ENCODE data around the gene GDF7.

GDF7 gene

GRCh38 chr2:20625491-20626391 is 41.2 kb upstream of the GDF7 start:
- ATAC-seq (no peak), DNase-seq (no peak)
- Mint-ChIP-seq H3K27ac (peak overlapping the region in 1 of 2 donors; percentile 84), H3K27me3 (no peaks in the 10 kb centered on the region), H3K4me3 (no peak overlapping the region), H3K9me3 (no peaks in the 10 kb centered on the region), H3K4me1 (no peaks in the 10 kb centered on the region)

DNA sequence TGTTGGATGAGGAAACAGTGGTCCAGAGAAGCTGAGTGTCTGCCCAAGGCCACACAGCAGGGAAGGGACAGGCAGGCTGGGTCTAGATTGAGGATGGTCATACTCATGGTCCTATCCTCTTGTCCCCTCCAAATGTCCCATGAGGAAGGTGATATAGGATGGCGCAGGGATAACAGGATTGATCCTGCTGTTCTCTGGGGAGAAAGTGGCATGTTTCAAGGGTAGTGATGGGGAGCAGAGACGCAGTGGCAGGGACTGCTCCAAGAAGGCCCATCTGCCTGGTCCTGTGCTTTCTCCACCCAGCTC is 40.6 kb upstream of the GDF7 start:
- no peaks in the 10 kb centered on the region for H3K9me3 Mint-ChIP-seq
- ATAC-seq (no peak), DNase-seq (no peak)
- H3K27me3 Mint-ChIP-seq, result no peaks in the 10 kb centered on the region
- no peak overlapping the region for H3K4me3 Mint-ChIP-seq
- peak overlapping the region in 1 of 2 donors; percentile 84 for H3K27ac Mint-ChIP-seq
- H3K4me1 Mint-ChIP-seq, result no peaks in the 10 kb centered on the region

DNA sequence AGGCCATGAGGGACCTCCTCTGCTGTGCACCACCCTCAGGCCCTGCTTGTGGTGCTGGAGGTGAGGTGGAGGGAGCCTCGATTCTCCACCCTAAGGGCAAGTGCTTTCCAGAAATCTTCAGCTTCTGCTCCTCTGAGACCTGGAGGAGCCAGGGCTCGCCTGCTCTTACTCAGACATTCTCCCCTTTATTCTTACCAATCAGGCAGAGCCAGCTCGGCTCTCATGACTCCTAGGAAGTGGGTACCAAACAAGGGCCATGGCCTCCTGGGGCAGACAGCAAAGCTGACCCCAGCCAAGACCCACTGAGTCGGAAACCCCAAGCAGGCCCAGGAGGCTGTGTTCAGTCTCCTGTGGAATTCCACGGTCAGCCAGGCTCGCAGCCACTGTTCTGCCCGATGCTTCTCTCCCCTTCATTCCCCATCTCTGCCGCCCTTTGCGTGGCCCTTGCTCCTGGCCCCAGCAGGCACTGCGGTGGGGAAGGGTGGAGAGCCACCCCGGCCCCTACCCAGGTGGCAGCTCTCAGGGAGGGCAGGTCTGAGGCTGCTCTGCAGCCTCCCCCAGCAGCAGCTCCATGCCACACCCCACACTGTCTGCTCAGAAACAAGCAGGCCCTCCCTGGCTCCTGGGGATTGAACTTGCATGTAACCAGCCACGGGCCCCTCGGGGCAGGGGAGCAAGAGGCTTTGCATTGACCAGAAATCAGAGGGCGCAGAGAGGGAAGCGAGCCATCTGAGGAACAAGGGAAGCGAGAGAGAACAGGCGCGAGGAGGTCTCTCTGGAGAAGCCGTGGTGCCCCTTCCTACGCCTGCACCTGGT is 40.0 kb upstream of the GDF7 start:
- Mint-ChIP-seq H3K4me1 (no peaks in the 10 kb centered on the region), H3K4me3 (no peak overlapping the region), H3K27me3 (no peaks in the 10 kb centered on the region), H3K27ac (no peak overlapping the region), H3K9me3 (no peaks in the 10 kb centered on the region)
- DNase-seq (no peak), ATAC-seq (peak; percentile 24)

- no peaks in the 10 kb centered on the region for H3K27me3 Mint-ChIP-seq
- H3K4me3 Mint-ChIP-seq, result no peak overlapping the region
- DNase-seq (no peak), ATAC-seq (no peak)
- no peaks in the 10 kb centered on the region for H3K9me3 Mint-ChIP-seq
- no peaks in the 10 kb centered on the region for H3K4me1 Mint-ChIP-seq
- H3K27ac Mint-ChIP-seq, result no peak overlapping the region
Measured at GRCh38 chr2:20627712-20628380, 39.1 kb upstream of the GDF7 start.

DNA sequence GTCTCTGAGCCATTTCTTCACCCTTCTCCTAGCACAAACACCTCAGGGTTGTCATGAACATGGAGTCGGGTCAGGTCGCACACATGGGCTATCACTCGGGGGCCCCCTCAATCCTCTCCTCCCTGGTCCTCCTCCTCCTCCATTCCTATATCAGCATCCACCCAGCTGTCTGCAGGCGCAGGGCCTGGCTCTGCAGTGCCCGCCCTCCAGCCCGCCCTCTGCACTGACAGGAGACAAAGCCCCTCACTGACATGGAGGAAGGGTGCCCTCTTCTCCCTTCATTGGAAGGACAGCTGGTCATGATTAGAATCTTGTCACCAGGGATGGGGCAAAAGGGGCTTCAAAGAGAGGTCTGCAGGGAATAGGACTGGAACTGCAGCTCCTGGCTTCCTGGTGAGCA is 37.8 kb upstream of the GDF7 start:
- Mint-ChIP-seq H3K9me3 (no peaks in the 10 kb centered on the region), H3K4me3 (no peak overlapping the region), H3K27ac (no peak overlapping the region), H3K4me1 (peaks cover 5% of the 10 kb centered on the region), H3K27me3 (no peaks in the 10 kb centered on the region)
- ATAC-seq, result no peak
- no peak for DNase-seq

DNA sequence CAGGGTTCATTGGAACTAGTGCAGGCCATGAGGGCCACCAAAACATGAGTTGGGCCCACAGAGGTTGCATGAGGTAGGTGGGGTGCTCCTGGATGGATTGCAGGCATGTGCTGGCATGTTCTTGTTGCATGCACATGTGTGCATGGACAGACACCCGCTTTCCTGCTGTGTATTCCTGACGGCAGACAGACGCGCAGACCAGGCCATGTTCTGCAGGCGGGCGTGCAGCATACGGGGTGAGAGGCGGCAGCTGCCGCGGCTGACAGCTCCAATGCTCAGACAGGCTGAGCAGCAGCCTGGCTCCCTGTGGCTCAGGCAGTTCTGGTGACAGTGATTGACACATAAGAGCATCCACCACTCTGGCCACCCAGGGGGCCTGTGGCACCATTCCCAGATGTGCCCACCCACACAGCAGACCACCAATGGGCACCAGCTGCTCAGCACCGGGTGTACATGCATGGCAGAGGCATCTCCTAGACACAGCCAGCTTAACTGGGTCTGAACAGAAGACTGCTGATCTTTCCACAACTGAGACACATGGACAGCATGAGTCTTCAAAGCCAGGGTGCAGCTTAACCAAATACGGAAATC is 37.3 kb upstream of the GDF7 start:
- DNase-seq (no peak), ATAC-seq (no peak)
- Mint-ChIP-seq H3K4me1 (peaks cover 5% of the 10 kb centered on the region), H3K4me3 (no peak overlapping the region), H3K27ac (no peak overlapping the region), H3K9me3 (no peaks in the 10 kb centered on the region), H3K27me3 (no peaks in the 10 kb centered on the region)

DNA sequence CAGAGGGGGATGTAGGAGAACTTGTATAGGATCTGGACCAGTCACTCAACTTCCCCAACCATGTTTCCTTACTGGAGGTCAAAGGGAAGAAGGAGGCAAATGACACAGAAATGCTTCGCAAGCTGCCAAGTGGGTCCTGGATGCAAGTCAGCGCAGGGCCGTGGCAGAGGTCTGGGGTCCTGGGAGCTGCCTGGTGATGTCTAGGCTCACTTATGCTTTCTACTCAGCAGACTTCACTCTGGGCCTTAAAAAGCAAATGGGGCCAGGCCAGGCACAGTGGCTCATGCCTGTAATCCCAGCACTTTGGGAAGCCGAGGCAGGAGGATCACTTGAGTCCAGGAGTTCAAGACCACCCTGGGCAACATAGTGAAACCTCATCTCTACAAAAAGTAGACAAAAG is 36.0 kb upstream of the GDF7 start:
- no peak for ATAC-seq
- no peaks in the 10 kb centered on the region for H3K27me3 Mint-ChIP-seq

GRCh38 chr2:20631617-20632307 is 35.2 kb upstream of the GDF7 start:
- peaks cover 15% of the 10 kb centered on the region for H3K4me1 Mint-ChIP-seq
- H3K27ac Mint-ChIP-seq, result peak overlapping the region in 1 of 2 donors; percentile 80
- ATAC-seq, result no peak
- no peak for DNase-seq
- no peaks in the 10 kb centered on the region for H3K9me3 Mint-ChIP-seq
- no peaks in the 10 kb centered on the region for H3K27me3 Mint-ChIP-seq
- no peak overlapping the region for H3K4me3 Mint-ChIP-seq

More for the DNA sequence above, 36.0 kb upstream of the GDF7 start:
- H3K27ac Mint-ChIP-seq, result no peak overlapping the region
- peaks cover 14% of the 10 kb centered on the region for H3K4me1 Mint-ChIP-seq
- DNase-seq, result no peak
- H3K9me3 Mint-ChIP-seq, result no peaks in the 10 kb centered on the region
- H3K4me3 Mint-ChIP-seq, result no peak overlapping the region

DNA sequence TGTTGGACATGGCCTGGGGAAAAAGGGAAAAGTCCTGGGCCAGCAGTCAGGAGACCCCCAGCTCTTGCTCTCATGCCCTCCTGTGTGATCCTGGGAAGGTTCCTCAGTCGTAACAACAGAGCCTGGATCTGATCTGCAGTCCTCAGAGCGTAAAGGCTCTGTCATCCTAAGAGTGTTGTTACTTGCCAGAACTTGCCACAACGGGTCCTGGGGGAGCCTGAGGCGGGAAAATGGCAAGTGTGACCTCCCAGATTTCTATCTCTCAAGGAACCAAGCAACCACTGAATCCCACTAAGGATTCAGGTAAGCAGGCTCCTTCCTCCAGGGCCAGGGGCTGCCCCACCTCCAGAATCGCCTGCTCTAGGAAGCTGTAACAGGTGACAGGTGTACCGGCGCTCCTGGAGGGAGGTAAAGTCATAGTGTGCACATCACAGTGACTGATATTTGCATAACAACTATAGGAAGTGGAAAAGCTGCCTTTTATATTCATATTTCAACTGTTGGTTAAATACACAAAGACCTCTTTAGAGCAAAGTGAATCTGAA is 34.4 kb upstream of the GDF7 start:
- H3K9me3 Mint-ChIP-seq, result no peaks in the 10 kb centered on the region
- ATAC-seq, result no peak
- peaks cover 15% of the 10 kb centered on the region for H3K4me1 Mint-ChIP-seq
- H3K27me3 Mint-ChIP-seq, result no peaks in the 10 kb centered on the region
- H3K4me3 Mint-ChIP-seq, result no peak overlapping the region
- H3K27ac Mint-ChIP-seq, result no peak overlapping the region
- DNase-seq, result no peak

DNA sequence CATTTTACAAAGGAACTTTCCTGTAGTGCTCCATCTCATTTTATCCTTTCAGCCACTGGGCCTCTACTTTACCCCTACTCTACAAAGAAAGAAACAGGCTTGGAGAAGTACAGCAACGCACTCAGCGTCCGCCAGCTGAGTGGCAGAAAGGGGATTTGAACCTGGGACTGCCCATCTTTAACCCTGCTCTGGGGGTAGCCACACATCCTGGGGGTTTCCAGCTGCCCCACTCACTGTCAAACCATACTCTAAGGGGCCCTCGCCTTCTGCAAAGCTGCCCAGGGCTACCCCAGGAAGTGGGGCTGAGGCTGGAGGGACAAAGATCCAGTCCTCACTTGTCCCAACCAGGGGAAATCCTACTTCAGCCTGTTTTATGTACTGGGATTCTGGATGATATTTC is 33.9 kb upstream of the GDF7 start:
- H3K4me3 Mint-ChIP-seq, result no peak overlapping the region
- peaks cover 15% of the 10 kb centered on the region for H3K4me1 Mint-ChIP-seq
- no peaks in the 10 kb centered on the region for H3K27me3 Mint-ChIP-seq
- H3K9me3 Mint-ChIP-seq, result no peaks in the 10 kb centered on the region
- no peak for ATAC-seq
- DNase-seq, result no peak
- H3K27ac Mint-ChIP-seq, result no peak overlapping the region

GRCh38 chr2:20633794-20634506 is 33.0 kb upstream of the GDF7 start:
- Mint-ChIP-seq H3K4me3 (no peak overlapping the region), H3K9me3 (no peaks in the 10 kb centered on the region), H3K27me3 (no peaks in the 10 kb centered on the region), H3K27ac (peak overlapping the region in 1 of 2 donors; percentile 30), H3K4me1 (peaks cover 15% of the 10 kb centered on the region)
- ATAC-seq (no peak), DNase-seq (no peak)

- H3K4me3 Mint-ChIP-seq, result no peak overlapping the region
- H3K9me3 Mint-ChIP-seq, result no peaks in the 10 kb centered on the region
- no peak for ATAC-seq
- DNase-seq, result no peak
- no peak overlapping the region for H3K27ac Mint-ChIP-seq
- peaks cover 15% of the 10 kb centered on the region for H3K4me1 Mint-ChIP-seq
- no peaks in the 10 kb centered on the region for H3K27me3 Mint-ChIP-seq
Measured at GRCh38 chr2:20634507-20635112, 32.3 kb upstream of the GDF7 start.

DNA sequence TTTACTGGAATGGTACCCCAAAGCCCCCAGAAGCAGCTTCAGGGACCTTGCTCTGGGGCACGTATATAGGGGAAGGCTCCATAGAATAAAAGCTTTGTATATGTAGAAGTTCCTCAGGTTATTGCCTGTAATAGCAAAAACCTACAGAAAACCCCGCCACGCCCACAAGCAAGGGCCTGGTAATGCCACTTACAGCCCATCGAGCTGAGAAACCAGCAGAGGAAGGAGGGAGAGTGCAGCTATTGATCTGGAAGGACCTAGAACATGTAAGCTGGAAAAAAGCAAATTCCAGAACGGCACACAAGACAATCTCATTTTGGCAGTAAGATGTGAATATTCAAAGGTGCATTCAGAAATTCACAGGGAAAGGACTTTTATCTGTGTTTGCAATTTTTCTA is 31.8 kb upstream of the GDF7 start:
- no peak overlapping the region for H3K4me3 Mint-ChIP-seq
- H3K27ac Mint-ChIP-seq, result no peak overlapping the region
- ATAC-seq (no peak), DNase-seq (no peak)
- H3K9me3 Mint-ChIP-seq, result no peaks in the 10 kb centered on the region
- no peaks in the 10 kb centered on the region for H3K27me3 Mint-ChIP-seq
- H3K4me1 Mint-ChIP-seq, result peaks cover 15% of the 10 kb centered on the region

All from stimulated activated naive CD8-positive, alpha-beta T cell treated with anti-CD3 and anti-CD28 coated beads, Interleukin-15, amount 100 ng/mL, for 72 hours (primary cell).